ENCODE results near the gene COX17.
"Not testable (repeated sequence)": the region's sequence is repeated elsewhere in the genome, so short reads cannot be mapped to it uniquely, and the experiment has no call there.

Gene COX17

GRCh38 chr3:119676771-119677640 is at the start of gene COX17:
Gene COX17 (minus strand): TSS chr3:119677406. CDS start chr3:119677310, 96 bp downstream.
- peak; percentile 96 for DNase-seq

- DNase-seq = no peak
These were observed 49.7 kb upstream of the COX17 start for GRCh38 chr3:119726909-119727308.

GRCh38 chr3:119723022-119723421 is 45.8 kb upstream of the COX17 start:
- no peak for DNase-seq

GRCh38 chr3:119717520-119717919 is 40.3 kb upstream of the COX17 start:
- no peak for DNase-seq

- no peak for DNase-seq
These were observed 39.8 kb upstream of the COX17 start for GRCh38 chr3:119716998-119717397.

GRCh38 chr3:119715105-119715504 is 37.9 kb upstream of the COX17 start:
- DNase-seq = no peak

- DNase-seq = no peak
These were observed 26.8 kb upstream of the COX17 start for GRCh38 chr3:119703820-119704531.

GRCh38 chr3:119702530-119703527 is 25.6 kb upstream of the COX17 start, which contains the start of gene CFAP91:
Gene CFAP91 (plus strand): TSS chr3:119703022. CDS start chr3:119703099, 77 bp downstream.
- DNase-seq = peak; percentile 85

- no peak for DNase-seq
These were observed 23.9 kb upstream of the COX17 start for GRCh38 chr3:119700920-119701734.

GRCh38 chr3:119700269-119700919 is 23.2 kb upstream of the COX17 start:
- peak; percentile 6 for DNase-seq

- no peak for DNase-seq
These were observed 20.2 kb upstream of the COX17 start for GRCh38 chr3:119697394-119697793.

- peak; percentile 14 for DNase-seq
These were observed 18.3 kb upstream of the COX17 start for GRCh38 chr3:119695480-119695879.

- peak; percentile 28 for DNase-seq
These were observed 12.9 kb upstream of the COX17 start for GRCh38 chr3:119690043-119690656.

- no peak for DNase-seq
These were observed 6.2 kb upstream of the COX17 start for GRCh38 chr3:119683421-119683820.

GRCh38 chr3:119681279-119681678 is 4.1 kb upstream of the COX17 start:
- peak; percentile 61 for DNase-seq

GRCh38 chr3:119679874-119680273 is 2.7 kb upstream of the COX17 start:
- no peak for DNase-seq

- not testable (repeated sequence) for DNase-seq
These were observed 1.0 kb upstream of the COX17 start for GRCh38 chr3:119678209-119678608.

- DNase-seq = no peak
These were observed 382 bp upstream of the COX17 start for GRCh38 chr3:119677641-119677934.

- no peak for DNase-seq
These were observed 1.2 kb downstream of the COX17 start for GRCh38 chr3:119676020-119676419.

GRCh38 chr3:119675188-119675874 is 1.9 kb downstream of the COX17 start:
- DNase-seq = no peak
